Smooth muscle cell (in vitro differentiated cells): ENCODE data around the gene BTAF1. TPM values are rescaled to one million over a fixed set of nuclear protein-coding genes. Genes with fewer than 3 reads are reported as not detected.
"Not testable (repeated sequence)": the region's sequence is repeated elsewhere in the genome, so short reads cannot be mapped to it uniquely, and the experiment has no call there.

ENCODE experiments used
- DNase-seq: peaks from one replicate; lab custom pipeline; 2025; ENCODE audit not compliant: unreplicated experiment; lab: John Stamatoyannopoulos, UW
- H2AFZ ChIP-seq: fragments of 200-600 bp; sonication (generic); 2 replicates; pipeline ENCODE4 v1.6.0; 2016; ENCODE audit warnings: antibody characterized with exemption, low read depth, mild to moderate bottlenecking
- H3F3A ChIP-seq: fragments of 200-600 bp; sonication (generic); 2 replicates; pipeline ENCODE4 v1.6.0; 2017; ENCODE audit warnings: antibody characterized with exemption, low read depth
- H3K27ac ChIP-seq: fragments of 200-600 bp; sonication (generic); 2 replicates; pipeline ENCODE4 v1.5.1; 2016; ENCODE audit warnings: low read depth, mild to moderate bottlenecking
- H3K27me3 ChIP-seq: fragments of 200-600 bp; sonication (generic); 2 replicates; pipeline ENCODE4 v1.6.1; 2016; ENCODE audit warnings: low read depth, mild to moderate bottlenecking
- H3K36me3 ChIP-seq: fragments of 200-600 bp; sonication (generic); 2 replicates; pipeline ENCODE4 v1.5.1; 2016; ENCODE audit warnings: low read depth
- H3K4me1 ChIP-seq: fragments of 200-600 bp; sonication (generic); 2 replicates; pipeline ENCODE4 v1.5.1; 2016; ENCODE audit warnings: low read depth
- H3K4me2 ChIP-seq: fragments of 200-600 bp; sonication (generic); 2 replicates; pipeline ENCODE4 v1.6.0; 2016; ENCODE audit warnings: mild to moderate bottlenecking
- H3K4me3 ChIP-seq: fragments of 200-600 bp; sonication (generic); 2 replicates; pipeline ENCODE4 v1.5.1; 2016; ENCODE audit warnings: mild to moderate bottlenecking
- H3K79me2 ChIP-seq: fragments of 200-600 bp; sonication (generic); 2 replicates; pipeline ENCODE4 v1.6.0; 2016; ENCODE audit warnings: low read depth, mild to moderate bottlenecking
- H3K9ac ChIP-seq: fragments of 200-600 bp; sonication (generic); 2 replicates; pipeline ENCODE4 v1.6.0; 2016; ENCODE audit warnings: low read depth
- H3K9me3 ChIP-seq: fragments of 200-600 bp; sonication (generic); replicated peaks from 2 replicates; pipeline ENCODE4 v1.5.1; 2016; ENCODE audit warnings: low read depth
- H4K20me1 ChIP-seq: fragments of 200-600 bp; sonication (generic); 2 replicates; pipeline ENCODE4 v1.6.0; 2016; ENCODE audit warnings: low read depth
- WGBS: methylation state at CpG from one replicate; pipeline ENCODE4 v1.1.7; 2016; ENCODE audit warnings: low lambda C conversion rate; 5-methylcytosine and 5-hydroxymethylcytosine counted together
- polyA plus RNA-seq: library from polyadenylated mRNA; unstranded; fragments of >200 nt; fragmentation: Nextera tagmentation; extraction: Ambion mirVana; gene quantifications from 2 replicates; pipeline ENCODE4 v1.2.1, GENCODE V29; 2016
- total RNA-seq: library from RNA; depleted of rRNA; stranded (reverse); fragments of >200 nt; gene quantifications from 2 replicates; pipeline ENCODE4 v1.2.3, GENCODE V29; 2014
- TF ChIP-seq, protein P1 (sequence below): fragments of 200-600 bp; sonication (generic); IDR thresholded peaks from 2 replicates; pipeline ENCODE4 v1.5.1; 2017; ENCODE audit warnings: borderline replicate concordance, mild to moderate bottlenecking, antibody characterized with exemption; ENCODE audit not compliant: insufficient read depth, poor library complexity, severe bottlenecking

Gene BTAF1
- total and polyA plus RNA-seq, 2 experiments from 2014 or later: 13.2 to 47.3 TPM

DNA sequence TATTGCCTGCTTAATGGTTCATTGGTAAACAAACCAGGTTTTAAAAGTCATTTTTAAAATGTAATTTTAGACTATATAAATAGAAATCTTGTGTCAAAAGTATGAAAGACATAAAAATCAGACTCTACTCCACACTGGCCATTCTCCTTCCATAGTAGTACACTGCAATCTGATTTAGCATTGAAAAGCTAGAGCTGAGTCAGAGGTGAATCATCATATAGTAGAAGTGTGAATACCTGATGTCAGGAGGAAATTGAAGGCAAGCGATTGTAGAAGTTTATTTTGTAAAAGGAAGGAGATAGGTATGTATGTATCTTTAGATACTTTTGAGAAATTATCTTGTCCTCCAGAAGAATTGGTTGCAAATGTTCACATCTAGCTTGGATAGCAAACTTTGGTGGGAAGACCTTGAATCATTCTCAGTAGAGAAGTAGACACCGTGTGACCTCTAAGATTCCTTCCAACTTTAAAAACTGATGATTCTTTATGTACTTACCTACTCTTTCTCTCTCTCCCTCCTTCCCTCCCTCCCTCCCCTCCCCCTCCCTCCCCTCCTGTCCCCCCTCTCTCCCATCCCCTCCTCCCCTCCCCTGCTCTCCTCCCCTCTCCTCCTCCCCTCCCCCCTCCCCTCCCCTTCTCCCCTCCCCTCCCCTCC lies 88.1 kb downstream of the BTAF1 start:
- WGBS: 96% methylated on average over 2 of the region's 2 CpGs
- no peak for DNase-seq

DNA sequence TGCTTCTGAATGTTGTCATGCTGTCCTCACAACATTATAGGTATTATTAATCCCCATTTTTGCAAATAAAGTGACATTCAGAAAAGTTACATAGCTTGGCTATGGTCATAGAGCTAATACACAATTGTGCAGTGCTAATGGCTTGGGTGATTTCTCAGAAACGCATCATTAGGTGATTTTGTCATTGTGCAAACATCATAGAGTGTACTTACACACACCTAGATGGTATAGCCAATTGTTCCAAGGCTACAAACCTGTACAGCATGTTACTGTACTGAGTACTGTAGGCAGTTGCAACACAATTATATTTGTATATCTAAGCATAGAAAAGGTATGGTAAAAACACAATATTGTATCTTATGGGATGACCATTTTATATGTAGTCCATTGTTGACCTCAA lies 91.0 kb downstream of the BTAF1 start:
- TF ChIP-seq, protein P1, sequence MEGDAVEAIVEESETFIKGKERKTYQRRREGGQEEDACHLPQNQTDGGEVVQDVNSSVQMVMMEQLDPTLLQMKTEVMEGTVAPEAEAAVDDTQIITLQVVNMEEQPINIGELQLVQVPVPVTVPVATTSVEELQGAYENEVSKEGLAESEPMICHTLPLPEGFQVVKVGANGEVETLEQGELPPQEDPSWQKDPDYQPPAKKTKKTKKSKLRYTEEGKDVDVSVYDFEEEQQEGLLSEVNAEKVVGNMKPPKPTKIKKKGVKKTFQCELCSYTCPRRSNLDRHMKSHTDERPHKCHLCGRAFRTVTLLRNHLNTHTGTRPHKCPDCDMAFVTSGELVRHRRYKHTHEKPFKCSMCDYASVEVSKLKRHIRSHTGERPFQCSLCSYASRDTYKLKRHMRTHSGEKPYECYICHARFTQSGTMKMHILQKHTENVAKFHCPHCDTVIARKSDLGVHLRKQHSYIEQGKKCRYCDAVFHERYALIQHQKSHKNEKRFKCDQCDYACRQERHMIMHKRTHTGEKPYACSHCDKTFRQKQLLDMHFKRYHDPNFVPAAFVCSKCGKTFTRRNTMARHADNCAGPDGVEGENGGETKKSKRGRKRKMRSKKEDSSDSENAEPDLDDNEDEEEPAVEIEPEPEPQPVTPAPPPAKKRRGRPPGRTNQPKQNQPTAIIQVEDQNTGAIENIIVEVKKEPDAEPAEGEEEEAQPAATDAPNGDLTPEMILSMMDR: no peak
- Histone ChIP-seq H3K27ac (no peak overlapping the region), H3K9me3 (no peaks in the 10 kb centered on the region), H3K4me3 (no peak overlapping the region), H3K9ac (no peak overlapping the region), H3K27me3 (no peaks in the 10 kb centered on the region), H2AFZ (no peak overlapping the region), H3K4me1 (no peaks in the 10 kb centered on the region), H3K4me2 (no peak overlapping the region), H3K79me2 (no peaks in the 10 kb centered on the region), H3K36me3 (peaks cover 29% of the 10 kb centered on the region), H4K20me1 (peaks cover 3% of the 10 kb centered on the region), H3F3A (no peaks in the 10 kb centered on the region)
- WGBS: 96% methylated on average over 1 of the region's 1 CpG
- no peak for DNase-seq

More for the DNA sequence above, 88.1 kb downstream of the BTAF1 start:
- peak overlapping the region; percentile 36 for H3K27ac ChIP-seq
- no peaks in the 10 kb centered on the region for H3K79me2 ChIP-seq
- H3K4me3 ChIP-seq: no peak overlapping the region
- H4K20me1 ChIP-seq: peaks cover 3% of the 10 kb centered on the region
- TF ChIP-seq, protein P1: no peak
- no peaks in the 10 kb centered on the region for H3K27me3 ChIP-seq
- no peaks in the 10 kb centered on the region for H3K9me3 ChIP-seq
- H3K4me2 ChIP-seq: no peak overlapping the region
- peaks cover 18% of the 10 kb centered on the region for H3K36me3 ChIP-seq
- H2AFZ ChIP-seq: no peak overlapping the region
- H3F3A ChIP-seq: no peaks in the 10 kb centered on the region
- no peak overlapping the region for H3K9ac ChIP-seq
- no peaks in the 10 kb centered on the region for H3K4me1 ChIP-seq

DNA sequence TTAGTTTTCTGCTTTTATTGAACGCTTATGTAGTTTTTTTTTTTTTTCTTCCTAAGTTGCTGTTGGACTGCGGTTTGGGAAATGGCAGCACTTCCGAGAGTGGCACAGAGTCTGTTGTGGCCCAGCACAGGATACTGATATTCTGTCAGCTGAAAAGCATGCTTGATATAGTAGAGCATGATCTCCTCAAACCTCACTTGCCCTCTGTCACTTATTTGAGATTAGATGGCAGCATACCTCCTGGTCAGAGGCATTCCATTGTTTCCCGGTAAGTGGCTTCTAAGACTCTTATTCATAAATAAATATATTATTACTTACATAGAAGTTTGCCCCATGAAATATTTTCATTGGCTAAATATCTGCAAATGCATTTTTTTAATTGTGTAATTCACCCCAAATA lies 101.1 kb downstream of the BTAF1 start:
- DNase-seq: no peak
- Histone ChIP-seq H3K9ac (no peak overlapping the region), H3K27me3 (no peaks in the 10 kb centered on the region), H2AFZ (no peak overlapping the region), H3K36me3 (peaks cover 37% of the 10 kb centered on the region), H3K9me3 (no peaks in the 10 kb centered on the region), H3K79me2 (no peaks in the 10 kb centered on the region), H3F3A (no peaks in the 10 kb centered on the region), H3K4me2 (no peak overlapping the region), H4K20me1 (peaks cover 17% of the 10 kb centered on the region), H3K4me3 (no peak overlapping the region), H3K4me1 (no peaks in the 10 kb centered on the region), H3K27ac (no peak overlapping the region)
- 96% methylated on average over 4 of the region's 4 CpGs for WGBS
- TF ChIP-seq, protein P1: no peak

DNA sequence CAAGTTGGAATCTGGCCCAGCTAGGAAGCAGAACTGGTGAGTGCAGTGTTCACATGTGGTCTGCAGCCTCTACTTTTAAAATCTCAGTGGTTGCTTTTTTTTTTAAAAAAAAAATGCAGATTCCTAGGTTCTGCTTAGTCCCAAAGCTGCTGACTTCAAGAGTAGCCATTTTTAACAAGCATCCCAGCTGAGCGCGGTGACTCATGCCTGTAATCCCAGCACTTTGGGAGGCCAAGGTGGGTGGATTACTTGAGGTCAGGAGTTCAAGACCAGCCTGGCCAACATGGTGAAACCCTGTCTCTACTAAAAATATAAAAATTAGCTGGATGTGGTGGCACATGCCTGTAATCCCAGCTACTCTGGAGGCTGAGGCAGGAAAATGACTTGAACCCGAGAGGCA lies 101.8 kb downstream of the BTAF1 start:
- H3K9me3 ChIP-seq, H3K4me2 ChIP-seq, H3K9ac ChIP-seq, H3K27ac ChIP-seq, H3K4me3 ChIP-seq, H3K4me1 ChIP-seq, H3F3A ChIP-seq, H3K27me3 ChIP-seq, H2AFZ ChIP-seq, H3K79me2 ChIP-seq, DNase-seq: not testable (repeated sequence)
- 94% methylated on average over 3 of the region's 3 CpGs for WGBS
- Histone ChIP-seq H4K20me1 (peaks cover 22% of the 10 kb centered on the region), H3K36me3 (peaks cover 37% of the 10 kb centered on the region)
